K562 (cell line): Measurements from ENCODE around the gene ZBTB14. TPM values are rescaled to one million over a fixed set of nuclear protein-coding genes. Genes with fewer than 3 reads are reported as not detected.

Experiments used
- BRCA1 ChIP-seq, 2 experiments: fragments of 450-650 bp in 1 of 2; sonication (generic) in 1 of 2; formaldehyde crosslinking in 1 of 2; IDR thresholded peaks; 2 replicates each; pipeline versions ENCODE4 v1.5.0 to v1.6.1; 2017 to 2020; ENCODE audit warnings: mild to moderate bottlenecking in 1 of 2, missing genetic modification reagents in 1 of 2
- CLOCK ChIP-seq: fragments of 250-450 bp; sonication (Bioruptor Pico); IDR thresholded peaks from 2 replicates; pipeline ENCODE4 v1.4.0; 2020; ENCODE audit warnings: mild to moderate bottlenecking, moderate library complexity, borderline replicate concordance
- CREB3 ChIP-seq: fragments of 450-650 bp; conservative IDR thresholded peaks from 2 replicates; pipeline ENCODE4 v1.6.1; 2016; ENCODE audit warnings: missing genetic modification characterization, low read depth, mild to moderate bottlenecking, missing compliant biosample characterization, moderate library complexity
- DIDO1 ChIP-seq: fragments of 450-650 bp; IDR thresholded peaks from 2 replicates; pipeline ENCODE4 v1.6.1; 2016; ENCODE audit warnings: low read depth, missing biosample characterization, missing genetic modification characterization
- FOXK2 ChIP-seq, 2 experiments: fragments of 450-650 bp; IDR thresholded peaks in 1 of 2; conservative IDR thresholded peaks in 1 of 2; 2 replicates each; pipeline ENCODE4 v1.6.1; 2016; ENCODE audit warnings: low read depth in 2 of 2, mild to moderate bottlenecking in 1 of 2
- GTF2F1 ChIP-seq: IDR thresholded peaks from 2 replicates; pipeline ENCODE4 v1.6.1; 2011; ENCODE audit warnings: low read depth, low read length, improper control_type of control experiment
- HDAC1 ChIP-seq, 2 experiments: fragments of 450-650 bp; IDR thresholded peaks; 2 replicates each; pipeline ENCODE4 v1.6.1; 2016 to 2017; ENCODE audit warnings: inconsistent platforms in 1 of 2, mild to moderate bottlenecking in 1 of 2, moderate library complexity in 1 of 2
- KDM1A ChIP-seq, 2 experiments: fragments of 450-650 bp; IDR thresholded peaks; 2 replicates each; pipeline ENCODE4 v1.6.1; 2016; ENCODE audit warnings: mild to moderate bottlenecking in 2 of 2
- MBD1 ChIP-seq: fragments of 250-450 bp; sonication (Bioruptor Pico); IDR thresholded peaks from 2 replicates; pipeline ENCODE4 v1.8.0; 2022; ENCODE audit warnings: inconsistent platforms
- MTF1 ChIP-seq: fragments of 250-450 bp; sonication (Bioruptor Pico); IDR thresholded peaks from 2 replicates; pipeline ENCODE4 v1.9.0; 2021; ENCODE audit warnings: moderate library complexity, mild to moderate bottlenecking, inconsistent platforms, borderline replicate concordance
- NR2F6 ChIP-seq: fragments of 450-650 bp; formaldehyde crosslinking; IDR thresholded peaks from 2 replicates; pipeline ENCODE4 v1.4.0; 2020; ENCODE audit warnings: mild to moderate bottlenecking
- NR4A1 ChIP-seq, 2 experiments: fragments of 250-450 bp in 1 of 2; fragments of 450-650 bp in 1 of 2; sonication (Bioruptor Pico) in 1 of 2; IDR thresholded peaks; 2 replicates each; pipeline versions ENCODE4 v1.4.0 to v1.6.1; 2016 to 2020; ENCODE audit warnings: mild to moderate bottlenecking in 2 of 2, missing compliant biosample characterization in 1 of 2, missing genetic modification characterization in 1 of 2, moderate library complexity in 1 of 2
- RBM15 ChIP-seq: fragments of 200-400 bp; formaldehyde crosslinking; IDR thresholded peaks from 2 replicates; pipeline ENCODE4 v1.6.1; 2018; ENCODE audit warnings: mild to moderate bottlenecking, low read length, moderate library complexity; ENCODE audit not compliant: insufficient read depth
- RBM34 ChIP-seq: fragments of 200-400 bp; formaldehyde crosslinking; IDR thresholded peaks from 2 replicates; pipeline ENCODE4 v1.6.1; 2018; ENCODE audit warnings: low read length, borderline replicate concordance; ENCODE audit not compliant: insufficient read depth
- SMARCA4 ChIP-seq: fragments of 450-650 bp; IDR thresholded peaks from 2 replicates; pipeline ENCODE4 v1.6.1; 2016
- TAF9B ChIP-seq: fragments of 450-650 bp; IDR thresholded peaks from 2 replicates; pipeline ENCODE4 v1.6.1; 2018; ENCODE audit warnings: mild to moderate bottlenecking; ENCODE audit not compliant: partially characterized antibody
- TCF7 ChIP-seq: sonication (generic); IDR thresholded peaks from 2 replicates; pipeline ENCODE4 v1.6.1; 2016; ENCODE audit warnings: antibody characterized with exemption, borderline replicate concordance
- ZNF24 ChIP-seq: fragments of 450-650 bp; IDR thresholded peaks from 2 replicates; pipeline ENCODE4 v1.6.1; 2016
- ZNF395 ChIP-seq: fragments of 200-800 bp; sonication (Bioruptor generic); IDR thresholded peaks from 2 replicates; pipeline ENCODE4 v1.6.1; 2017; ENCODE audit warnings: missing genetic modification characterization, missing compliant biosample characterization
- ZNF584 ChIP-seq: fragments of 200-800 bp; sonication (Bioruptor generic); IDR thresholded peaks from 2 replicates; pipeline ENCODE4 v1.6.1; 2016; ENCODE audit warnings: low read depth, mild to moderate bottlenecking, missing genetic modification characterization, missing compliant biosample characterization
- ZNF79 ChIP-seq: fragments of 250-450 bp; sonication (Bioruptor Pico); IDR thresholded peaks from 2 replicates; pipeline ENCODE4 v1.4.0; 2020; ENCODE audit warnings: low read depth, mild to moderate bottlenecking, moderate library complexity
- polyA plus RNA-seq, 8 experiments: library from polyadenylated mRNA; depleted of rRNA in 4 of 8; stranded (reverse) in 5 of 8; unstranded in 3 of 8; fragments of >200 nt; fragmentation: Nextera tagmentation in 2 of 8; fragmentation: Illumina TruSeq in 1 of 8; extraction: Ambion mirVana in 2 of 8; extraction: Trizol in 1 of 8; gene quantifications; 2 replicates each; pipeline versions ENCODE4 v1.2.1 to v1.2.3, GENCODE V29; 2011 to 2014; ENCODE audit warnings: inconsistent platforms in 1 of 8, missing spikeins in 1 of 8
- total RNA-seq, 7 experiments: library from RNA; depleted of rRNA in 6 of 7; stranded (reverse); fragments of >200 nt in 6 of 7; fragmentation: Illumina TruSeq in 2 of 7; extraction: Trizol in 2 of 7; gene quantifications; 2 replicates each; pipeline versions ENCODE4 v1.2.1 to v1.2.3, GENCODE V29; 2011 to 2021; ENCODE audit warnings: low replicate concordance in 1 of 7

ZBTB14 gene
- total and polyA plus RNA-seq, 9 of the 15 experiments (the other 6 are each of a cell fraction or from before 2014, with no cell fraction given) = 2.8 to 12.6 (median 9.0) TPM

- TF ChIP-seq MBD1 (no peak), ZNF395 (CRISPR knock-in tag) (no peak), CLOCK (CRISPR knock-in tag) (peak; percentile 9; the same call in 1 of the 2 replicates), DIDO1 (tag) (no peak), NR2F6 (no peak), MTF1 (CRISPR knock-in tag) (no peak), TAF9B (no peak), TCF7 (no peak), ZNF24 (no peak), SMARCA4 (no peak), RBM34 (no peak), HDAC1 (IDR thresholded peaks at IDR 0.05) (0 out of 4 replicates have a peak, but pooled peaks of 1 of the 2 experiments have one; percentile 38), FOXK2 (conservative IDR thresholded peaks at IDR 0.05 in 1 of 2, IDR thresholded peaks at IDR 0.05 in 1 of 2; ENCODE audit: low read depth in 2 of 2) (no peak), RBM15 (no peak), CREB3 (tag) (0 out of 2 replicates have a peak, but pooled peaks have one; percentile 61), BRCA1 (IDR thresholded peaks at IDR 0.05) (no peak), BRCA1 (CRISPR knock-in tag; IDR thresholded peaks at IDR 0.05) (no peak), KDM1A (IDR thresholded peaks at IDR 0.05) (no peak), NR4A1 (CRISPR knock-in tag; IDR thresholded peaks at IDR 0.05) (0 out of 2 replicates have a peak, but pooled peaks have one; percentile 35), NR4A1 (tag; IDR thresholded peaks at IDR 0.05) (no peak), ZNF79 (no peak), ZNF584 (CRISPR knock-in tag) (no peak), GTF2F1 (no peak)
These were observed 882 bp downstream of the ZBTB14 start (continued) for GRCh38 chr18:5294457-5295230.
